IMR-90 (cell line): ENCODE results near the gene FAM174B.

Experiments
- BHLHE40 ChIP-seq: fragments of 150-350 bp; IDR thresholded peaks from 2 replicates; pipeline ENCODE4 v1.6.1; 2016; ENCODE audit warnings: mild to moderate bottlenecking, low read depth, low read length
- CTCF ChIP-seq: conservative IDR thresholded peaks from 2 replicates; pipeline ENCODE4 v1.5.1; 2012; ENCODE audit warnings: mild to moderate bottlenecking, low read depth, low read length, improper control_type of control experiment
- ELK1 ChIP-seq: fragments of 150-350 bp; IDR thresholded peaks from 2 replicates; pipeline ENCODE4 v1.6.1; 2016; ENCODE audit warnings: low read depth, mild to moderate bottlenecking, low read length, moderate library complexity, borderline replicate concordance
- MAFK ChIP-seq: IDR thresholded peaks from 2 replicates; pipeline ENCODE4 v1.6.1; 2012; ENCODE audit warnings: low read depth, low read length, improper control_type of control experiment
- MAZ ChIP-seq: IDR thresholded peaks from 2 replicates; pipeline ENCODE4 v1.6.1; 2012; ENCODE audit warnings: low read depth, mild to moderate bottlenecking, low read length, improper control_type of control experiment, moderate library complexity, borderline replicate concordance
- POLR2A ChIP-seq: IDR thresholded peaks from 2 replicates; pipeline ENCODE4 v1.6.1; 2012; ENCODE audit warnings: mild to moderate bottlenecking, low read depth, low read length
- RFX5 ChIP-seq: IDR thresholded peaks from 2 replicates; pipeline ENCODE4 v1.8.0; 2012; ENCODE audit warnings: low read depth, mild to moderate bottlenecking, low read length, moderate library complexity
- USF2 ChIP-seq: fragments of 150-350 bp; IDR thresholded peaks from 2 replicates; pipeline ENCODE4 v1.6.1; 2017; ENCODE audit warnings: mild to moderate bottlenecking, antibody characterized with exemption, low read length, low read depth

- TF ChIP-seq CTCF, result no peak
- TF ChIP-seq USF2, result no peak
- no peak for TF ChIP-seq BHLHE40
- no peak for TF ChIP-seq MAFK
- TF ChIP-seq MAZ, result no peak
- no peak for TF ChIP-seq POLR2A
- TF ChIP-seq RFX5, result no peak
- no peak for TF ChIP-seq ELK1
Observed at GRCh38 chr15:92600856-92601255, 54.7 kb downstream of the FAM174B start.
